ENCODE measurements around the gene PLCD1. TPM values are rescaled to one million over a fixed set of nuclear protein-coding genes. Genes with fewer than 3 reads are reported as not detected.
"Not testable (repeated sequence)": the region's sequence is repeated elsewhere in the genome, so short reads cannot be mapped to it uniquely, and the experiment has no call there.

Gene PLCD1
- polyA plus RNA-seq, 1 donor = 20.2 TPM

- no peak for DNase-seq
Observed at GRCh38 chr3:38039101-38039898, 9.9 kb upstream of the PLCD1 start, which contains the start of gene DLEC1. Gene DLEC1, plus strand, starts transcription at chr3:38039208. Its CDS starts 18 bp downstream, at chr3:38039226.

- no peak for DNase-seq
Observed at GRCh38 chr3:38038447-38038911, 9.0 kb upstream of the PLCD1 start.

- DNase-seq = no peak
Observed at GRCh38 chr3:38036906-38037305, 7.5 kb upstream of the PLCD1 start.

GRCh38 chr3:38036286-38036685 is 6.8 kb upstream of the PLCD1 start:
- no peak for DNase-seq

- not testable (repeated sequence) for DNase-seq
Observed at GRCh38 chr3:38034335-38034734, 4.9 kb upstream of the PLCD1 start.

- DNase-seq = not testable (repeated sequence)
Observed at GRCh38 chr3:38033586-38033985, 4.1 kb upstream of the PLCD1 start.

GRCh38 chr3:38032328-38032865 is 3.0 kb upstream of the PLCD1 start:
- no peak for DNase-seq

- no peak for DNase-seq
Observed at GRCh38 chr3:38031022-38031994, 1.9 kb upstream of the PLCD1 start.

- DNase-seq = no peak
Observed at GRCh38 chr3:38030126-38031021, 932 bp upstream of the PLCD1 start.

- DNase-seq = no peak
Observed at GRCh38 chr3:38028621-38029361, 651 bp downstream of the PLCD1 start.

GRCh38 chr3:38027466-38028465 is 1.7 kb downstream of the PLCD1 start:
- DNase-seq = no peak

GRCh38 chr3:38026856-38027255 is 2.6 kb downstream of the PLCD1 start:
- no peak for DNase-seq

GRCh38 chr3:38022896-38023709 is 6.3 kb downstream of the PLCD1 start:
- no peak for DNase-seq

- no peak for DNase-seq
Observed at GRCh38 chr3:38022301-38022700, 7.1 kb downstream of the PLCD1 start.

GRCh38 chr3:38021196-38021595 is 8.2 kb downstream of the PLCD1 start:
- no peak for DNase-seq

- no peak for DNase-seq
Observed at GRCh38 chr3:38020342-38020726, 9.1 kb downstream of the PLCD1 start.

- DNase-seq = no peak
Observed at GRCh38 chr3:38019658-38020341, 9.6 kb downstream of the PLCD1 start.

Data from left kidney (tissue), 2 donors.